ENCODE results near the gene SH3BGR.

The SH3BGR gene

GRCh38 chr21:39479164-39479813 is 27.5 kb downstream of the SH3BGR start:
- H3K4me3 ChIP-seq (ENCODE audit: low read depth, low read length): no peak overlapping the region
- DNase-seq (ENCODE audit: low read depth): no peak
- TF ChIP-seq MAX (IDR thresholded peaks at IDR 0.05; ENCODE audit: low read depth, low read length): no peak
- no peak for TF ChIP-seq POLR2A (IDR thresholded peaks at IDR 0.05; ENCODE audit: extremely low read depth, insufficient read length)
- no peak for TF ChIP-seq CTCF (IDR thresholded peaks at IDR 0.05; ENCODE audit: low read depth, low read length)
- TF ChIP-seq MYC (IDR thresholded peaks at IDR 0.05; ENCODE audit: low read depth, low read length): no peak

GRCh38 chr21:39479814-39480182 is 28.0 kb downstream of the SH3BGR start:
- TF ChIP-seq POLR2A (IDR thresholded peaks at IDR 0.05; ENCODE audit: extremely low read depth, insufficient read length): no peak
- TF ChIP-seq MYC (IDR thresholded peaks at IDR 0.05; ENCODE audit: low read depth, low read length): no peak
- no peak for TF ChIP-seq MAX (IDR thresholded peaks at IDR 0.05; ENCODE audit: low read depth, low read length)
- no peak for TF ChIP-seq CTCF (IDR thresholded peaks at IDR 0.05; ENCODE audit: low read depth, low read length)
- H3K4me3 ChIP-seq (ENCODE audit: low read depth, low read length): no peak overlapping the region
- no peak for DNase-seq (ENCODE audit: low read depth)

- no peak for DNase-seq (ENCODE audit: low read depth)
- no peak overlapping the region for H3K4me3 ChIP-seq (ENCODE audit: low read depth, low read length)
- TF ChIP-seq CTCF (IDR thresholded peaks at IDR 0.05; ENCODE audit: low read depth, low read length) (no peak), POLR2A (IDR thresholded peaks at IDR 0.05; ENCODE audit: extremely low read depth, insufficient read length) (no peak), MYC (IDR thresholded peaks at IDR 0.05; ENCODE audit: low read depth, low read length) (no peak), MAX (IDR thresholded peaks at IDR 0.05; ENCODE audit: low read depth, low read length) (no peak)
Observed at GRCh38 chr21:39480271-39480670, 28.5 kb downstream of the SH3BGR start.

GRCh38 chr21:39481886-39482285 is 30.1 kb downstream of the SH3BGR start:
- DNase-seq (ENCODE audit: low read depth): no peak
- no peak for TF ChIP-seq MAX (IDR thresholded peaks at IDR 0.05; ENCODE audit: low read depth, low read length)
- no peak for TF ChIP-seq MYC (IDR thresholded peaks at IDR 0.05; ENCODE audit: low read depth, low read length)
- no peak for TF ChIP-seq POLR2A (IDR thresholded peaks at IDR 0.05; ENCODE audit: extremely low read depth, insufficient read length)
- TF ChIP-seq CTCF (IDR thresholded peaks at IDR 0.05; ENCODE audit: low read depth, low read length): no peak
- no peak overlapping the region for H3K4me3 ChIP-seq (ENCODE audit: low read depth, low read length)

GRCh38 chr21:39483917-39484316 is 32.1 kb downstream of the SH3BGR start:
- no peak overlapping the region for H3K4me3 ChIP-seq (ENCODE audit: low read depth, low read length)
- DNase-seq (ENCODE audit: low read depth): no peak
- TF ChIP-seq POLR2A (IDR thresholded peaks at IDR 0.05; ENCODE audit: extremely low read depth, insufficient read length): no peak
- no peak for TF ChIP-seq MAX (IDR thresholded peaks at IDR 0.05; ENCODE audit: low read depth, low read length)
- no peak for TF ChIP-seq CTCF (IDR thresholded peaks at IDR 0.05; ENCODE audit: low read depth, low read length)
- TF ChIP-seq MYC (IDR thresholded peaks at IDR 0.05; ENCODE audit: low read depth, low read length): no peak
